GM13976 (cell line): Measurements from ENCODE around the gene RNASEH2A.
"Not testable (repeated sequence)": the region's sequence is repeated elsewhere in the genome, so short reads cannot be mapped to it uniquely, and the experiment has no call there.

Experiments used
- DNase-seq: peaks from one replicate; pipeline ENCODE4 v3.0.0; 2012; ENCODE audit warnings: low spot score
- CTCF ChIP-seq: IDR thresholded peaks from 2 replicates; pipeline ENCODE4 v1.5.1; 2012; ENCODE audit warnings: borderline replicate concordance, mild to moderate bottlenecking; ENCODE audit not compliant: insufficient read depth; ENCODE audit errors: extremely low read depth, missing control alignments, control extremely low read depth
- in situ Hi-C: fragments of 300-500 bp; cut with MboI; formaldehyde crosslinking; loops from one replicate; pipeline ENCODE4 v1.12.0; 2022; ENCODE audit warnings: low sequenced_read_pairs, mixed read lengths, inconsistent platforms; ENCODE audit not compliant: unreplicated experiment

The RNASEH2A gene

GRCh38 chr19:12815088-12815487 is 8.7 kb downstream of the RNASEH2A start:
- TF ChIP-seq CTCF = no peak
- in situ Hi-C loops = no loop called here
- DNase-seq = no peak

GRCh38 chr19:12817188-12817587 is 10.8 kb downstream of the RNASEH2A start:
- in situ Hi-C loops, DNase-seq: not testable (repeated sequence)

GRCh38 chr19:12817810-12818209 is 11.4 kb downstream of the RNASEH2A start:
- in situ Hi-C loops = not testable (repeated sequence)

GRCh38 chr19:12821761-12822160 is 15.4 kb downstream of the RNASEH2A start:
- in situ Hi-C loops = no loop called here
- DNase-seq = no peak
- no peak for TF ChIP-seq CTCF

More at GRCh38 chr19:12817810-12818209, 11.4 kb downstream of the RNASEH2A start:
- DNase-seq = not testable (repeated sequence)

- in situ Hi-C loops = no loop called here
- DNase-seq = peak; percentile 62
These were observed 19.1 kb downstream of the RNASEH2A start for GRCh38 chr19:12825254-12826131.

GRCh38 chr19:12828494-12828893 is 22.1 kb downstream of the RNASEH2A start:
- TF ChIP-seq CTCF = no peak
- DNase-seq = peak; percentile 65

More at GRCh38 chr19:12825254-12826131, 19.1 kb downstream of the RNASEH2A start:
- peak; percentile 29 for TF ChIP-seq CTCF

GRCh38 chr19:12833418-12833737 is 27.0 kb downstream of the RNASEH2A start:
- TF ChIP-seq CTCF = no peak
- DNase-seq = no peak
- in situ Hi-C loops = no loop called here

More at GRCh38 chr19:12828494-12828893, 22.1 kb downstream of the RNASEH2A start:
- in situ Hi-C loops = no loop called here
